Measurements from ENCODE around the gene SIRT7.
A peak's percentile ranks its signal among the peaks of the same experiment; 100 is the strongest.

Gene SIRT7

GRCh38 chr17:81895400-81895799, 22.6 kb downstream of the SIRT7 start:
- H3K4me3 ChIP-seq (ENCODE audit: low read depth, low read length), result no peak overlapping the region
- H3K36me3 ChIP-seq, result peaks cover 73% of the 10 kb centered on the region
- H3K27me3 ChIP-seq (ENCODE audit: insufficient read depth, low read depth, severe bottlenecking), result no peaks in the 10 kb centered on the region
- H3K9me3 ChIP-seq (ENCODE audit: severe bottlenecking), result no peaks in the 10 kb centered on the region
- no peak overlapping the region for H3K27ac ChIP-seq
- TF ChIP-seq CTCF (IDR thresholded peaks at IDR 0.05; ENCODE audit: low read depth, low read length), result no peak
- no peak for DNase-seq

GRCh38 chr17:81891303-81891552, 26.7 kb downstream of the SIRT7 start:
- peak overlapping the region; percentile 90 for H3K27ac ChIP-seq
- no peak for TF ChIP-seq CTCF (IDR thresholded peaks at IDR 0.05; ENCODE audit: low read depth, low read length)
- no peaks in the 10 kb centered on the region for H3K9me3 ChIP-seq (ENCODE audit: severe bottlenecking)
- H3K4me3 ChIP-seq (ENCODE audit: low read depth, low read length), result peak overlapping the region; percentile 93
- peaks cover 74% of the 10 kb centered on the region for H3K36me3 ChIP-seq
- DNase-seq, result no peak
- H3K27me3 ChIP-seq (ENCODE audit: insufficient read depth, low read depth, severe bottlenecking), result no peaks in the 10 kb centered on the region

- H3K9me3 ChIP-seq (ENCODE audit: severe bottlenecking), result no peaks in the 10 kb centered on the region
- DNase-seq, result no peak
These were observed 27.3 kb downstream of the SIRT7 start for GRCh38 chr17:81890447-81891302.

GRCh38 chr17:81889602-81890001, 28.4 kb downstream of the SIRT7 start:
- H3K27ac ChIP-seq, result no peak overlapping the region; the same call in none of the 2 replicates
- H3K4me3 ChIP-seq (ENCODE audit: low read depth, low read length), result no peak overlapping the region
- no peak for TF ChIP-seq CTCF (IDR thresholded peaks at IDR 0.05; ENCODE audit: low read depth, low read length)
- H3K36me3 ChIP-seq, result peaks cover 76% of the 10 kb centered on the region
- H3K9me3 ChIP-seq (ENCODE audit: severe bottlenecking), result no peaks in the 10 kb centered on the region
- DNase-seq, result no peak
- H3K27me3 ChIP-seq (ENCODE audit: insufficient read depth, low read depth, severe bottlenecking), result no peaks in the 10 kb centered on the region

More at GRCh38 chr17:81890447-81891302, 27.3 kb downstream of the SIRT7 start:
- no peak for TF ChIP-seq CTCF (IDR thresholded peaks at IDR 0.05; ENCODE audit: low read depth, low read length)
- Histone ChIP-seq H3K4me3 (ENCODE audit: low read depth, low read length) (peak overlapping the region; percentile 93), H3K27me3 (ENCODE audit: insufficient read depth, low read depth, severe bottlenecking) (no peaks in the 10 kb centered on the region), H3K36me3 (peaks cover 74% of the 10 kb centered on the region), H3K27ac (peak overlapping the region; percentile 90)

GRCh38 chr17:81888988-81889595, 28.9 kb downstream of the SIRT7 start:
- Histone ChIP-seq H3K27ac (no peak overlapping the region; the same call in 1 of the 2 replicates), H3K27me3 (ENCODE audit: insufficient read depth, low read depth, severe bottlenecking) (no peaks in the 10 kb centered on the region), H3K9me3 (ENCODE audit: severe bottlenecking) (no peaks in the 10 kb centered on the region), H3K36me3 (peaks cover 76% of the 10 kb centered on the region), H3K4me3 (ENCODE audit: low read depth, low read length) (no peak overlapping the region)
- no peak for TF ChIP-seq CTCF (IDR thresholded peaks at IDR 0.05; ENCODE audit: low read depth, low read length)
- no peak for DNase-seq
